ENCODE measurements around the gene SLC50A1.
A peak's percentile ranks its signal among the peaks of the same experiment; 100 is the strongest.

- peak; percentile 32; the same call in 1 of the 2 replicates for TF ChIP-seq CTCF (conservative IDR thresholded peaks at IDR 0.05; ENCODE audit: low read depth, low read length)
- no peak for TF ChIP-seq EZH2phosphoT487 (IDR thresholded peaks at IDR 0.05; ENCODE audit: borderline replicate concordance, low read length)
- TF ChIP-seq EZH2 (IDR thresholded peaks at IDR 0.05; ENCODE audit: low read length, unreplicated experiment): no peak
Measured at GRCh38 chr1:155126556-155127104, 9.0 kb upstream of the SLC50A1 start.

Measured in PC-3 (cell line).